Neural cell (in vitro differentiated cells): ENCODE data around the gene NAA11. TPM values are rescaled to one million over a fixed set of nuclear protein-coding genes. Genes with fewer than 3 reads are reported as not detected.

Experiments
- H2AFZ ChIP-seq: fragments of 200-600, 300-800 bp; sonication (generic), shearing (Covaris generic); 2 replicates; pipeline ENCODE4 v1.6.0; 2014; ENCODE audit warnings: low read depth, mild to moderate bottlenecking, antibody characterized with exemption, low read length, moderate library complexity
- H3F3A ChIP-seq: fragments of 200-600 bp; shearing (Covaris generic); 2 replicates; pipeline ENCODE4 v1.6.1; 2016; ENCODE audit warnings: mild to moderate bottlenecking, moderate library complexity, mixed read lengths, antibody characterized with exemption, low read length; ENCODE audit not compliant: insufficient read depth, poor library complexity, severe bottlenecking
- H3K27ac ChIP-seq: fragments of 200-600, 300-800 bp; sonication (generic), shearing (Covaris generic); 2 replicates; pipeline ENCODE4 v1.5.1; 2014; ENCODE audit warnings: mild to moderate bottlenecking, low read length, moderate library complexity
- H3K27me3 ChIP-seq: fragments of 300-800, 200-600 bp; sonication (generic), shearing (Covaris generic); 2 replicates; pipeline ENCODE4 v1.6.0; 2014; ENCODE audit warnings: mild to moderate bottlenecking, low read depth, low read length, moderate library complexity; ENCODE audit not compliant: insufficient read depth
- H3K36me3 ChIP-seq: fragments of 300-800, 200-600 bp; sonication (generic), shearing (Covaris generic); 2 replicates; pipeline ENCODE4 v1.5.1; 2014; ENCODE audit warnings: mild to moderate bottlenecking, antibody characterized with exemption, low read length, moderate library complexity; ENCODE audit not compliant: insufficient read depth
- H3K4me2 ChIP-seq: fragments of 300-800, 200-600 bp; sonication (generic), shearing (Covaris generic); 2 replicates; pipeline ENCODE4 v1.6.0; 2014; ENCODE audit warnings: mild to moderate bottlenecking, low read length
- H3K4me3 ChIP-seq: fragments of 300-800, 200-600 bp; sonication (generic), shearing (Covaris generic); 2 replicates; pipeline ENCODE4 v1.5.1; 2014; ENCODE audit warnings: mild to moderate bottlenecking, low read length, moderate library complexity
- H3K79me2 ChIP-seq: fragments of 200-600 bp; shearing (Covaris generic); replicated peaks from 2 replicates; pipeline ENCODE4 v1.6.0; 2014; ENCODE audit warnings: mild to moderate bottlenecking, low read length, moderate library complexity; ENCODE audit not compliant: insufficient read depth
- H3K9ac ChIP-seq: fragments of 300-800, 200-600 bp; sonication (generic), shearing (Covaris generic); 2 replicates; pipeline ENCODE4 v1.6.1; 2016; ENCODE audit warnings: mild to moderate bottlenecking, low read length, mixed read lengths
- H3K9me2 ChIP-seq: fragments of 200-600 bp; shearing (Covaris generic); 2 replicates; pipeline ENCODE4 v1.6.1; 2016; ENCODE audit warnings: mild to moderate bottlenecking, low read length, mixed read lengths; ENCODE audit not compliant: insufficient read depth
- H3K9me3 ChIP-seq: fragments of 200-600, 300-800 bp; sonication (generic), shearing (Covaris generic); 2 replicates; pipeline ENCODE4 v1.6.1; 2016; ENCODE audit warnings: mild to moderate bottlenecking, mixed run types, low read length, moderate library complexity, mixed read lengths
- H4K20me1 ChIP-seq: fragments of 200-600 bp; shearing (Covaris generic); 2 replicates; pipeline ENCODE4 v1.6.1; 2016; ENCODE audit warnings: mild to moderate bottlenecking, mixed run types; ENCODE audit not compliant: insufficient read depth
- EP300 ChIP-seq: fragments of 450-650 bp; conservative IDR thresholded peaks from 2 replicates; pipeline ENCODE4 v1.6.1; 2014; ENCODE audit warnings: antibody characterized with exemption, mild to moderate bottlenecking, moderate library complexity; ENCODE audit not compliant: poor library complexity, severe bottlenecking
- EZH2 ChIP-seq: fragments of 200-600, 300-800 bp; shearing (Covaris generic), sonication (generic); IDR thresholded peaks from 2 replicates; pipeline ENCODE4 v1.6.1; 2014; ENCODE audit warnings: antibody characterized with exemption, low read length, borderline replicate concordance, mild to moderate bottlenecking; ENCODE audit not compliant: insufficient read depth, poor library complexity, severe bottlenecking
- MXI1 ChIP-seq: fragments of 450-650 bp; conservative IDR thresholded peaks from 2 replicates; pipeline ENCODE4 v1.6.1; 2014; ENCODE audit warnings: antibody characterized with exemption, mild to moderate bottlenecking; ENCODE audit not compliant: poor library complexity, severe bottlenecking
- POLR2AphosphoS5 ChIP-seq: IDR thresholded peaks from 2 replicates; pipeline ENCODE4 v1.6.1; 2012
- RAD21 ChIP-seq: fragments of 450-650 bp; conservative IDR thresholded peaks from 2 replicates; pipeline ENCODE4 v1.6.1; 2014; ENCODE audit warnings: antibody characterized with exemption, mild to moderate bottlenecking, moderate library complexity
- SMC3 ChIP-seq: fragments of 450-650 bp; conservative IDR thresholded peaks from 2 replicates; pipeline ENCODE4 v1.6.1; 2014; ENCODE audit warnings: antibody characterized with exemption, mild to moderate bottlenecking, moderate library complexity; ENCODE audit not compliant: poor library complexity
- TAF1 ChIP-seq: IDR thresholded peaks from 2 replicates; pipeline ENCODE4 v1.6.1; 2012; ENCODE audit warnings: low read depth
- polyA plus RNA-seq: library from polyadenylated mRNA; depleted of rRNA; stranded (reverse); fragments of >200 nt; gene quantifications from 2 replicates; pipeline ENCODE4 v1.2.3, GENCODE V29; 2014
- TF ChIP-seq, protein P1 (sequence below): IDR thresholded peaks from 2 replicates; pipeline ENCODE4 v1.6.1; 2012; ENCODE audit warnings: borderline replicate concordance
- TF ChIP-seq, protein P2 (sequence below): fragments of 450-650 bp; IDR thresholded peaks from 2 replicates; pipeline ENCODE4 v1.5.1; 2014; ENCODE audit warnings: antibody characterized with exemption, mild to moderate bottlenecking, moderate library complexity; ENCODE audit not compliant: poor library complexity, severe bottlenecking

Gene NAA11
- polyA plus RNA-seq, 1 donor from 2014 or later: not detected

DNA sequence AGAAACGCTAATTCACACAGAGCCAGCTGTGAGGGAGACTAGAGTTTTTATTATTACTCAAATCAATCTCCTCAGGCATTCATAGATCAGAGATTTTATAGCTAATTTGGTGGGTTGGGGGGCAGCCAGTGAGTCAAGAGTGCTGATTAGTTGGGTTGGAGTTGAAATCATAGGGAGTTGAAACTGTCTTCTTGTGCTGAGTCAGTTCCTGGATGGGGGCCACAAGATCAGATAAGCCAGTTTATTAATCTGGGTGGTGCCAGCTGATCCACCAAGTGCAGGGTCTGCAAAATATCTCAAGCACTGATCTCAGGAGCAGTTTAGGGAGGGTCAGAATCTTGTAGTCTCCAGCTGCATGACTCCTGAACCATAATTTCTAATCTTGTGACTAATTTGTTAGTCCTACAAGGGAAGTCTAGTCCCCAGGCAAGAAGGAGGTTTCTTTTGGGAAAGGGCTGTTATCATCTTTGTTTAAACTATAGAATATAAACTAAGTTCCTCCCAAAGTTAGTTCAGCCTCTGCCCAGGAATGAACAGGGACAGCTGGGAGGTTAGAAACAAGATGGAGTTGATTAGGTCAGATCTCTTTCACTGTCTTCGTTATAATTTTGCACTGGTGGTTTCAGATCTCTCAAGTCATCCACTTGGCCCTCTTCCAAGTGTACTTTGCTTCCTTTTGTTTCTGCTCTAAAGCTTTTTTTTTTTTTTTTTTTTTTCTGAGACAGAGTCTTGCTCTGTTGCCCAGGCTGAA is 5.4 kb upstream of the NAA11 start:
- Histone ChIP-seq H3K4me3 (no peak overlapping the region), H3K36me3 (no peaks in the 10 kb centered on the region), H3K79me2 (no peaks in the 10 kb centered on the region), H3K9me3 (no peaks in the 10 kb centered on the region), H3F3A (no peaks in the 10 kb centered on the region), H3K4me2 (no peak overlapping the region), H3K27me3 (no peaks in the 10 kb centered on the region), H2AFZ (no peak overlapping the region), H3K9me2 (no peaks in the 10 kb centered on the region), H4K20me1 (no peaks in the 10 kb centered on the region), H3K9ac (no peak overlapping the region), H3K27ac (no peak overlapping the region)
- no peak for TF ChIP-seq TAF1
- no peak for TF ChIP-seq POLR2AphosphoS5
- TF ChIP-seq, protein P1, sequence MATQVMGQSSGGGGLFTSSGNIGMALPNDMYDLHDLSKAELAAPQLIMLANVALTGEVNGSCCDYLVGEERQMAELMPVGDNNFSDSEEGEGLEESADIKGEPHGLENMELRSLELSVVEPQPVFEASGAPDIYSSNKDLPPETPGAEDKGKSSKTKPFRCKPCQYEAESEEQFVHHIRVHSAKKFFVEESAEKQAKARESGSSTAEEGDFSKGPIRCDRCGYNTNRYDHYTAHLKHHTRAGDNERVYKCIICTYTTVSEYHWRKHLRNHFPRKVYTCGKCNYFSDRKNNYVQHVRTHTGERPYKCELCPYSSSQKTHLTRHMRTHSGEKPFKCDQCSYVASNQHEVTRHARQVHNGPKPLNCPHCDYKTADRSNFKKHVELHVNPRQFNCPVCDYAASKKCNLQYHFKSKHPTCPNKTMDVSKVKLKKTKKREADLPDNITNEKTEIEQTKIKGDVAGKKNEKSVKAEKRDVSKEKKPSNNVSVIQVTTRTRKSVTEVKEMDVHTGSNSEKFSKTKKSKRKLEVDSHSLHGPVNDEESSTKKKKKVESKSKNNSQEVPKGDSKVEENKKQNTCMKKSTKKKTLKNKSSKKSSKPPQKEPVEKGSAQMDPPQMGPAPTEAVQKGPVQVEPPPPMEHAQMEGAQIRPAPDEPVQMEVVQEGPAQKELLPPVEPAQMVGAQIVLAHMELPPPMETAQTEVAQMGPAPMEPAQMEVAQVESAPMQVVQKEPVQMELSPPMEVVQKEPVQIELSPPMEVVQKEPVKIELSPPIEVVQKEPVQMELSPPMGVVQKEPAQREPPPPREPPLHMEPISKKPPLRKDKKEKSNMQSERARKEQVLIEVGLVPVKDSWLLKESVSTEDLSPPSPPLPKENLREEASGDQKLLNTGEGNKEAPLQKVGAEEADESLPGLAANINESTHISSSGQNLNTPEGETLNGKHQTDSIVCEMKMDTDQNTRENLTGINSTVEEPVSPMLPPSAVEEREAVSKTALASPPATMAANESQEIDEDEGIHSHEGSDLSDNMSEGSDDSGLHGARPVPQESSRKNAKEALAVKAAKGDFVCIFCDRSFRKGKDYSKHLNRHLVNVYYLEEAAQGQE: no peak
- no peak for TF ChIP-seq EZH2
- TF ChIP-seq, protein P2, sequence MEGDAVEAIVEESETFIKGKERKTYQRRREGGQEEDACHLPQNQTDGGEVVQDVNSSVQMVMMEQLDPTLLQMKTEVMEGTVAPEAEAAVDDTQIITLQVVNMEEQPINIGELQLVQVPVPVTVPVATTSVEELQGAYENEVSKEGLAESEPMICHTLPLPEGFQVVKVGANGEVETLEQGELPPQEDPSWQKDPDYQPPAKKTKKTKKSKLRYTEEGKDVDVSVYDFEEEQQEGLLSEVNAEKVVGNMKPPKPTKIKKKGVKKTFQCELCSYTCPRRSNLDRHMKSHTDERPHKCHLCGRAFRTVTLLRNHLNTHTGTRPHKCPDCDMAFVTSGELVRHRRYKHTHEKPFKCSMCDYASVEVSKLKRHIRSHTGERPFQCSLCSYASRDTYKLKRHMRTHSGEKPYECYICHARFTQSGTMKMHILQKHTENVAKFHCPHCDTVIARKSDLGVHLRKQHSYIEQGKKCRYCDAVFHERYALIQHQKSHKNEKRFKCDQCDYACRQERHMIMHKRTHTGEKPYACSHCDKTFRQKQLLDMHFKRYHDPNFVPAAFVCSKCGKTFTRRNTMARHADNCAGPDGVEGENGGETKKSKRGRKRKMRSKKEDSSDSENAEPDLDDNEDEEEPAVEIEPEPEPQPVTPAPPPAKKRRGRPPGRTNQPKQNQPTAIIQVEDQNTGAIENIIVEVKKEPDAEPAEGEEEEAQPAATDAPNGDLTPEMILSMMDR: no peak
- TF ChIP-seq SMC3: no peak
- no peak for TF ChIP-seq RAD21
- TF ChIP-seq MXI1: no peak
- TF ChIP-seq EP300: no peak

DNA sequence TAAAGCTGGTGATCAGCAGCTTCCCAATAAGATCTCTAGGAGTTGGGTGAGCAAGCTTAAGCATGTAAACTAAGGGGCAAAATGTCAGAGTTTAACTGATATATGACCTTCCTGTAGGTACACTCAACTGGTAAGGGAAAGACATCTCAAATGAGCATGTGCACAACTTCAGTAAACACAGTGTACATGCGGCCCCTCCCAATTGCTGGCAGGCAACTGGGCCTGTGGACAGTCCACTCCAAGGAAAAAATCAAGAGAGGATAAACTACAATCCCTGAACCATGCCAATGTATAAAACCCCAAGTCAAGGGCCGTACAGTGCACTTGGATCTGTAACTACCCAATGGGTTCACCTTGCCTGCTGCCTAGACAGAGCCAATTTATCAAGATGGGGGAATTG is 4.9 kb upstream of the NAA11 start:
- H2AFZ ChIP-seq: no peak overlapping the region
- H3K4me2 ChIP-seq: no peak overlapping the region
- no peaks in the 10 kb centered on the region for H3K36me3 ChIP-seq
- no peaks in the 10 kb centered on the region for H3K79me2 ChIP-seq
- H3K9me3 ChIP-seq: no peaks in the 10 kb centered on the region
- H4K20me1 ChIP-seq: no peaks in the 10 kb centered on the region
- no peaks in the 10 kb centered on the region for H3K27me3 ChIP-seq
- no peaks in the 10 kb centered on the region for H3F3A ChIP-seq
- H3K27ac ChIP-seq: no peak overlapping the region
- H3K9ac ChIP-seq: no peak overlapping the region
- no peak overlapping the region for H3K4me3 ChIP-seq
- H3K9me2 ChIP-seq: no peaks in the 10 kb centered on the region
- TF ChIP-seq, protein P1: no peak
- TF ChIP-seq TAF1: no peak
- TF ChIP-seq POLR2AphosphoS5: no peak
- no peak for TF ChIP-seq EZH2
- no peak for TF ChIP-seq RAD21
- TF ChIP-seq, protein P2: no peak
